Neuronal stem cell (in vitro differentiated cells): ENCODE data around the gene EMP3.
"Not testable (repeated sequence)": the region's sequence is repeated elsewhere in the genome, so short reads cannot be mapped to it uniquely, and the experiment has no call there.

Source experiments
- DNase-seq: peaks from one replicate; pipeline ENCODE4 v3.0.0-alpha.2; 2013; ENCODE audit warnings: low spot score
- H2AFZ ChIP-seq: one replicate; pipeline ENCODE4 v1.6.1; 2013; ENCODE audit warnings: mild to moderate bottlenecking, low read length, inconsistent platforms
- H2AK5ac ChIP-seq: 2 replicates; pipeline ENCODE4 v1.6.1; 2013; ENCODE audit warnings: low read depth, mild to moderate bottlenecking, inconsistent platforms, low read length, moderate library complexity, mixed read lengths
- H2BK120ac ChIP-seq: 2 replicates; pipeline ENCODE4 v1.6.1; 2013; ENCODE audit warnings: low read depth, mild to moderate bottlenecking, inconsistent platforms, low read length, moderate library complexity, mixed read lengths
- H2BK12ac ChIP-seq: one replicate; pipeline ENCODE4 v1.6.1; 2013; ENCODE audit warnings: low read length, inconsistent platforms
- H2BK15ac ChIP-seq: 2 replicates; pipeline ENCODE4 v1.6.1; 2013; ENCODE audit warnings: mild to moderate bottlenecking, low read length, inconsistent platforms, mixed read lengths
- H2BK5ac ChIP-seq: one replicate; pipeline ENCODE4 v1.6.1; 2013; ENCODE audit warnings: inconsistent platforms, mild to moderate bottlenecking, low read length, moderate library complexity
- H3K14ac ChIP-seq: one replicate; pipeline ENCODE4 v1.6.1; 2013; ENCODE audit warnings: low read length, inconsistent platforms
- H3K18ac ChIP-seq: 2 replicates; pipeline ENCODE4 v1.6.1; 2013; ENCODE audit warnings: low read length, inconsistent platforms
- H3K23ac ChIP-seq: 2 replicates; pipeline ENCODE4 v1.6.1; 2013; ENCODE audit warnings: low read depth, mild to moderate bottlenecking, mixed read lengths, low read length, inconsistent platforms; ENCODE audit not compliant: poor library complexity
- H3K27ac ChIP-seq: replicated peaks from 3 replicates; pipeline ENCODE4 v1.5.1; 2013; ENCODE audit warnings: low read length, inconsistent platforms
- H3K27me3 ChIP-seq, 3 experiments: 2 replicates each; pipeline ENCODE4 v1.6.1; 2013; ENCODE audit warnings: low read length in 3 of 3, mild to moderate bottlenecking in 2 of 3, inconsistent platforms in 1 of 3, low read depth in 1 of 3, mixed read lengths in 1 of 3, moderate library complexity in 1 of 3; ENCODE audit not compliant: control insufficient read depth in 3 of 3, insufficient read depth in 3 of 3
- H3K36me3 ChIP-seq, 2 donors: replicated peaks in 1 of 2; 2 replicates each; pipeline ENCODE4 v1.6.1; 2013; ENCODE audit warnings: low read length in 2 of 2; ENCODE audit not compliant: control insufficient read depth in 2 of 2, insufficient read depth in 2 of 2
- H3K4ac ChIP-seq: 2 replicates; pipeline ENCODE4 v1.6.1; 2013; ENCODE audit warnings: inconsistent platforms, mild to moderate bottlenecking, low read length, moderate library complexity
- H3K4me1 ChIP-seq, 2 donors: 1 replicate in 1 of 2; 2 replicates in 1 of 2; pipeline ENCODE4 v1.6.1; 2013; ENCODE audit warnings: low read length in 2 of 2, low read depth in 1 of 2; ENCODE audit not compliant: control insufficient read depth in 2 of 2, insufficient read depth in 1 of 2
- H3K4me2 ChIP-seq: one replicate; pipeline ENCODE4 v1.6.1; 2013; ENCODE audit warnings: mild to moderate bottlenecking, low read length, inconsistent platforms; ENCODE audit not compliant: insufficient read depth, poor library complexity, severe bottlenecking
- H3K4me3 ChIP-seq, 2 donors: 2 replicates each; pipeline ENCODE4 v1.5.1; 2013; ENCODE audit warnings: low read length in 2 of 2, mild to moderate bottlenecking in 2 of 2, inconsistent platforms in 1 of 2, moderate library complexity in 1 of 2
- H3K79me1 ChIP-seq: one replicate; pipeline ENCODE4 v1.6.1; 2013; ENCODE audit warnings: low read depth, mild to moderate bottlenecking, inconsistent platforms, low read length, moderate library complexity
- H3K9ac ChIP-seq: one replicate; pipeline ENCODE4 v1.6.1; 2013; ENCODE audit warnings: mild to moderate bottlenecking, low read depth, low read length, inconsistent platforms; ENCODE audit not compliant: poor library complexity
- H3K9me3 ChIP-seq, 2 donors: replicated peaks in 1 of 2; 2 replicates each; pipeline versions ENCODE3 to v1.6.1; 2013; ENCODE audit warnings: low read length in 2 of 2, mild to moderate bottlenecking in 2 of 2, inconsistent platforms in 1 of 2, low read depth in 1 of 2, mixed read lengths in 1 of 2, moderate library complexity in 1 of 2; ENCODE audit not compliant: control insufficient read depth in 2 of 2, insufficient read depth in 1 of 2
- H4K8ac ChIP-seq: one replicate; pipeline ENCODE4 v1.6.1; 2013; ENCODE audit warnings: low read depth, mild to moderate bottlenecking, inconsistent platforms, low read length, moderate library complexity
- H4K91ac ChIP-seq: one replicate; pipeline ENCODE4 v1.6.1; 2013; ENCODE audit warnings: low read length, low read depth, mild to moderate bottlenecking, inconsistent platforms; ENCODE audit not compliant: poor library complexity
- WGBS, 2 donors: extraction: QIAGEN DNeasy Blood & Tissue Kit; methylation state at CpG; one replicate each; pipeline ENCODE4 v1.1.7; 2013; ENCODE audit warnings: missing lambda C conversion rate in 2 of 2, mixed read lengths in 1 of 2; ENCODE audit not compliant: insufficient read length in 2 of 2, insufficient replicate concordance in 1 of 2; ENCODE audit errors: extremely low coverage in 2 of 2; 5-methylcytosine and 5-hydroxymethylcytosine counted together

The EMP3 gene

GRCh38 chr19:48371771-48372170 is 46.4 kb downstream of the EMP3 start:
- not testable (repeated sequence) for H2AK5ac ChIP-seq, H3K4ac ChIP-seq, H2BK12ac ChIP-seq, H3K9ac ChIP-seq, H3K36me3 ChIP-seq, H2BK15ac ChIP-seq, H3K4me2 ChIP-seq, H3K9me3 ChIP-seq, H3K4me1 ChIP-seq, H2BK120ac ChIP-seq, H3K18ac ChIP-seq, H3K27ac ChIP-seq, DNase-seq, H4K91ac ChIP-seq, H3K14ac ChIP-seq, H3K4me3 ChIP-seq, H3K79me1 ChIP-seq, H4K8ac ChIP-seq, H2BK5ac ChIP-seq, H3K23ac ChIP-seq, H2AFZ ChIP-seq
- peaks cover 0 to 25% (median 0%) of the 10 kb centered on the region in 3 experiments for H3K27me3 ChIP-seq
- no CpG with 5 or more reads among the region's 5 CpGs for WGBS, 2 donors

DNA sequence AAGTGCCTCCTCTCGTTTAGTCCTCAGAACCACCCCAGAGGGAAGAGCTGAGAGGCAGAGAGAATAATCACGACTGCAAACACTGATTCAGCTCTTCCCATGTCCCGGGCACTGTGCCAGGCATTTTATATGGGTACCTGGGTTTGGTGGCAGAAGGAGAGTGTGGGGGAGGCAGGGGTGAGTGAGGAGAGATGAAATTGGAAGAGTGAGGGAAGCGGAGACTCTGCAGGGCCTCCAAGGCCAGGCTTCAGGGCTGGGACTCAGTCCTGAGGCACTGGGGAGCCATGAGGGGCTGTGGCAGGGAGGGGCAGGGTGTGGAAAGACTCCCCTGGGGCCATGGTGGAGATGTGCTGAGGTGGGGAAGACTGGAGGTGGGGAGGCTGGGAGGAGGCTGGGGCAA is 47.6 kb downstream of the EMP3 start:
- H3K27me3 ChIP-seq: peaks cover 0 to 20% (median 0%) of the 10 kb centered on the region in 3 experiments
- H3K4me2 ChIP-seq: no peak overlapping the region

DNA sequence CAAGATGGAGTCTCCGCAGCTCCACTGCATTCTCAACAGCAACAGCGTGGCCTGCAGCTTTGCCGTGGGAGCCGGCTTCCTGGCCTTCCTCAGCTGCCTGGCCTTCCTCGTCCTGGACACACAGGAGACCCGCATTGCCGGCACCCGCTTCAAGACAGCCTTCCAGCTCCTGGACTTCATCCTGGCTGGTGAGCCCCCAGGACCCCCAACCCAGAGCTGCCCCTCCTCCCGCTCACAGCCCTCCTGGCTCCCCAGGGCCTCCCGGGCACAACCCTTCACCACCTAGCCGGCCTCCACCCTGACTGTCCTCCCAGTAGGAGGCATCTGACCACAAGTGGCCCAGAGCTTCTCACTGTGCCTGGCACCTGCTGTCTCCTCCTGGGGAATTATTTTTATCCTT is 48.2 kb downstream of the EMP3 start:
- Histone ChIP-seq H3K4ac (no peak overlapping the region), H3K9me3 (no peaks in the 10 kb centered on the region), H3K4me1 (peaks cover 2 to 3% of the 10 kb centered on the region in 2 donors), H3K23ac (no peak overlapping the region), H3K4me3 (no peak overlapping the region), H4K8ac (no peak overlapping the region), H3K36me3 (peaks cover 0 to 2% of the 10 kb centered on the region in 2 donors), H2AFZ (peak overlapping the region; percentile 77), H3K18ac (peak overlapping the region; percentile 59), H3K27ac (no peak overlapping the region), H4K91ac (no peak overlapping the region), H3K9ac (peak overlapping the region; percentile 30), H2BK120ac (peak overlapping the region; percentile 65), H2BK5ac (no peak overlapping the region), H3K27me3 (peaks cover 0 to 20% (median 0%) of the 10 kb centered on the region in 3 experiments), H3K4me2 (no peak overlapping the region), H3K14ac (no peak overlapping the region), H2AK5ac (peak overlapping the region; percentile 33), H2BK12ac (no peak overlapping the region), H2BK15ac (peak overlapping the region; percentile 62), H3K79me1 (no peaks in the 10 kb centered on the region)
- DNase-seq: no peak
- WGBS, 2 donors: no CpG with 5 or more reads among the region's 11 CpGs

More for the DNA sequence above, 47.6 kb downstream of the EMP3 start:
- Histone ChIP-seq H3K18ac (peak overlapping the region; percentile 86), H3K9me3 (no peaks in the 10 kb centered on the region), H2AK5ac (peak overlapping the region; percentile 33), H3K4me1 (peaks cover 2 to 3% of the 10 kb centered on the region in 2 donors), H4K91ac (no peak overlapping the region), H3K4ac (no peak overlapping the region), H3K9ac (peak overlapping the region; percentile 30), H2BK15ac (peak overlapping the region; percentile 62), H3K79me1 (no peaks in the 10 kb centered on the region), H2BK5ac (no peak overlapping the region), H2AFZ (peak overlapping the region; percentile 77), H3K4me3 (no peak overlapping the region), H3K27ac (no peak overlapping the region), H3K23ac (no peak overlapping the region), H3K36me3 (peaks cover 0 to 2% of the 10 kb centered on the region in 2 donors), H2BK120ac (peak overlapping the region; percentile 65), H2BK12ac (peak overlapping the region; percentile 65), H3K14ac (peak overlapping the region; percentile 58), H4K8ac (no peak overlapping the region)
- WGBS, 2 donors: no CpG with 5 or more reads among the region's 4 CpGs
- DNase-seq: no peak

- no peak for DNase-seq
- Histone ChIP-seq H2BK120ac (no peak overlapping the region), H2AFZ (no peak overlapping the region), H2BK5ac (no peak overlapping the region), H3K4me1 (no peaks in the 10 kb centered on the region), H2BK12ac (no peak overlapping the region), H3K23ac (no peak overlapping the region), H3K4ac (no peak overlapping the region), H3K27ac (no peak overlapping the region), H2BK15ac (no peak overlapping the region), H3K4me2 (no peak overlapping the region), H3K9ac (no peak overlapping the region), H3K79me1 (no peaks in the 10 kb centered on the region), H4K91ac (no peak overlapping the region), H3K36me3 (peaks cover 9 to 19% of the 10 kb centered on the region in 2 donors), H4K8ac (no peak overlapping the region), H3K4me3 (no peak overlapping the region), H3K9me3 (no peaks in the 10 kb centered on the region), H3K14ac (no peak overlapping the region), H3K27me3 (peaks cover 0 to 4% (median 0%) of the 10 kb centered on the region in 3 experiments), H2AK5ac (no peak overlapping the region), H3K18ac (no peak overlapping the region)
- WGBS, 2 donors: no CpG with 5 or more reads among the region's 10 CpGs
Measured at GRCh38 chr19:48378194-48378570, 52.8 kb downstream of the EMP3 start.
